ENCODE data around the gene TMEM231.
"Not testable (repeated sequence)": the region's sequence is repeated elsewhere in the genome, so short reads cannot be mapped to it uniquely, and the experiment has no call there.

Gene TMEM231

GRCh38 chr16:75555707-75556430, at the start of gene TMEM231:
Gene TMEM231 (minus strand): TSS chr16:75556252. CDS start chr16:75556209, 43 bp downstream.
- peak; percentile 91 to 93 for DNase-seq (ENCODE audit: low read depth in 1 of 2, low spot score in 1 of 2)

GRCh38 chr16:75603241-75603640, 47.2 kb upstream of the TMEM231 start:
- no peak for DNase-seq (ENCODE audit: low read depth in 1 of 2, low spot score in 1 of 2)

GRCh38 chr16:75599452-75600277, 43.6 kb upstream of the TMEM231 start:
- no peak for DNase-seq (ENCODE audit: low read depth in 1 of 2, low spot score in 1 of 2)

- no peak for DNase-seq (ENCODE audit: low read depth in 1 of 2, low spot score in 1 of 2)
Observed at GRCh38 chr16:75593825-75594820, 38.1 kb upstream of the TMEM231 start.

- no peak for DNase-seq (ENCODE audit: low read depth in 1 of 2, low spot score in 1 of 2)
Observed at GRCh38 chr16:75593308-75593707, 37.3 kb upstream of the TMEM231 start.

GRCh38 chr16:75591927-75592326, 35.9 kb upstream of the TMEM231 start:
- DNase-seq (ENCODE audit: low read depth in 1 of 2, low spot score in 1 of 2): not testable (repeated sequence)

- no peak for DNase-seq (ENCODE audit: low read depth in 1 of 2, low spot score in 1 of 2)
Observed at GRCh38 chr16:75590920-75591843, 35.1 kb upstream of the TMEM231 start.

- DNase-seq (ENCODE audit: low read depth in 1 of 2, low spot score in 1 of 2): no peak
Observed at GRCh38 chr16:75589306-75589705, 33.3 kb upstream of the TMEM231 start.

- DNase-seq (ENCODE audit: low read depth in 1 of 2, low spot score in 1 of 2): no peak
Observed at GRCh38 chr16:75588716-75589115, 32.7 kb upstream of the TMEM231 start.

GRCh38 chr16:75584108-75584507, 28.1 kb upstream of the TMEM231 start:
- no peak for DNase-seq (ENCODE audit: low read depth in 1 of 2, low spot score in 1 of 2)

- DNase-seq (ENCODE audit: low read depth in 1 of 2, low spot score in 1 of 2): no peak
Observed at GRCh38 chr16:75579281-75579834, 23.3 kb upstream of the TMEM231 start.

- DNase-seq (ENCODE audit: low read depth in 1 of 2, low spot score in 1 of 2): no peak
Observed at GRCh38 chr16:75578725-75579124, 22.7 kb upstream of the TMEM231 start.

- DNase-seq (ENCODE audit: low read depth in 1 of 2, low spot score in 1 of 2): no peak
Observed at GRCh38 chr16:75578212-75578611, 22.2 kb upstream of the TMEM231 start.

- no peak for DNase-seq (ENCODE audit: low read depth in 1 of 2, low spot score in 1 of 2)
Observed at GRCh38 chr16:75576384-75576811, 20.3 kb upstream of the TMEM231 start.

- DNase-seq (ENCODE audit: low read depth in 1 of 2, low spot score in 1 of 2): no peak
Observed at GRCh38 chr16:75575958-75576357, 19.9 kb upstream of the TMEM231 start.

GRCh38 chr16:75573955-75574354, 17.9 kb upstream of the TMEM231 start:
- no peak for DNase-seq (ENCODE audit: low read depth in 1 of 2, low spot score in 1 of 2)

- DNase-seq (ENCODE audit: low read depth in 1 of 2, low spot score in 1 of 2): no peak
Observed at GRCh38 chr16:75572864-75573542, 17.0 kb upstream of the TMEM231 start.

GRCh38 chr16:75570396-75571065, 14.5 kb upstream of the TMEM231 start:
- no peak for DNase-seq (ENCODE audit: low read depth in 1 of 2, low spot score in 1 of 2)

- DNase-seq (ENCODE audit: low read depth in 1 of 2, low spot score in 1 of 2): no peak
Observed at GRCh38 chr16:75567911-75568310, 11.9 kb upstream of the TMEM231 start.
